GM19438 (cell line): ENCODE measurements around the gene PPIB.

Experiments used
- ATAC-seq: cut with Tn5 transposase; IDR thresholded peaks from one replicate; pipeline ENCODE4 v1.9.1; 2021; ENCODE audit warnings: low read depth; ENCODE audit not compliant: unreplicated experiment

Gene PPIB

DNA sequence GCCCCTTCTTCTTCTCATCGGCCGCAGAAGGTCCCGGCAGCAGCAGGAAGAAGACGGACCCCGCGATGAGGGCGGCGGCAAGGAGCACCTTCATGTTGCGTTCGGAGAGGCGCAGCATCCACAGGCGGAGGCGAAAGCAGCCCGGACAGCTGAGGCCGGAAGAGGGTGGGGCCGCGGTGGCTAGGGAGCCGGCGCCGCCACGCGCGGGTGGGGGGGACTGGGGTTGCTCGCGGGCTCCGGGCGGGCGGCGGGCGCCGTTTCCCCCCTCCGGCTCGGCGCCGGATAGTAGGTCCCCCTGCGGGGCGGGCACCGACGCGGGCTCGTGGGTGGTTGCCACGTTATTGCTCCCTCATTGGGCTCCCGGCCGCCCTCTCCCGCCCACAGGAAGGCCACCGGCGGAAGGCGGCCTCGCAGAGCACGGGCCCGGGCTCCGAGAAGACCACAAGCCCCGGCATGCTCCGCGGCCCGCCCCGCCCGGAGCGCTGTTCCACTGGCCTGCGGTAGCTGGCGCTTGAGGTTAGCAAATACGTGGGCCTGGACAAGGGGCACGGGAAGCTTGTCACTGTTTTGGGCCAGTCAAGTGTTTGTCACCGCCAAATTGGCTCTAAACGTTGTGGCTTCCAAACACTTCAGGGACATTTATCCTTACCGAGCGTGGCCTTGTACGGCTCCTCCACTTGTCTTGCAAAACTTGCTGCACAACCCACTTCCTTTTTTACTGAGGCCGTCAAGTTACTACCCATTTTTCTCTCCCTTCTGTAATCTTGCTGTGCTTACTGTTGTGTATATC, at the start of gene PPIB:
PPIB (minus strand) TSS at position 154 of the 790 bp plus-strand sequence; CDS start at position 118, 36 bp downstream.
- peak; percentile 87 for ATAC-seq

- ATAC-seq = no peak
Observed at GRCh38 chr15:64211696-64212095, 48.9 kb upstream of the PPIB start.

DNA sequence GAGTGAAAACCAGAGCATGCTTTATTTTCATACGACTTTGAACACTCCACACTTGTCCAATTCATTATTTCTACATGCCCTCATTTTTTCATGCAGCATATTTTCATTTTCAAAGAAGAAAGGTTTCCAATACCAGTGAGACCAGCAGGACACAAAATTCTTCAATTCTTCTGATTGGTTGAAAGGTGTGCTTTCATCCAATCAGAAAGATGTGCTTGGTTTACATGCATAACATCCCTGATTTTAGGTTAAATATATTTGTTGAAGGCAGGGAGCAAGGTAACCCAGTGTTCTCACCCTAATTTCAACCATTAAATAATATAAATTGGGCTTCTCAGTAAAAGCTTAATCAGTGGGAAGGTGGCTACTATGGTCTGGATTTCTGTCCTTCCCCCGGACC, 47.5 kb upstream of the PPIB start:
- no peak for ATAC-seq

DNA sequence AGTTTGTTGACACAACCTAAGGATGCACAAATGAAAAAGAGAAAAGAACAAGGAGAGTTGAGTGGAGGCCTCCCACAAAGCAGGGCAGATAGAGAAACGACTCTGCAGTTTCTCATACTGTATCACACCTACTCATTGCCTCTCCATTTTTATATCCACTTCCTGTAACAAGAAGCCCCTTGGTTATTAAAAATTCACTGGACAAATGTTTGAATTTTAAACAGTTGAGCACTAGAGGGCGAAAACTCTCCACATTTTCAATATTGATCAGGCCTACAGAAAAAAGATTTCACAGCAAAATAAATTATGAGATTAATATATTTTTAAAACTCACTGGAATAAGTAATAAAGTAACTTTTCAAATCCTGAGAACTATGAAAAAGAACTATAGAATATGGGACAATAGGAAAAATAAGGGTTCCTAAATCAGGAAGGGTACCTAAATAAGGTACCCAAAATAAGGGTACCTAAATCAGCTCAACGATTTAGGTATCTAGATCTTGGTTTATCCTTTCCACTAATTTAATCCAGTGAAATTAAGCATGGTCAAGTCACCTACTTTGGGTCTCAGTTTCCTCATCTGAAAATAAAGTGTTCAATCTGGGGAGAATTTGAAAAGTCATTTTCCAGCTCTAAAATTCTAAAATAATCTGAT, 47.0 kb upstream of the PPIB start:
- ATAC-seq = no peak

DNA sequence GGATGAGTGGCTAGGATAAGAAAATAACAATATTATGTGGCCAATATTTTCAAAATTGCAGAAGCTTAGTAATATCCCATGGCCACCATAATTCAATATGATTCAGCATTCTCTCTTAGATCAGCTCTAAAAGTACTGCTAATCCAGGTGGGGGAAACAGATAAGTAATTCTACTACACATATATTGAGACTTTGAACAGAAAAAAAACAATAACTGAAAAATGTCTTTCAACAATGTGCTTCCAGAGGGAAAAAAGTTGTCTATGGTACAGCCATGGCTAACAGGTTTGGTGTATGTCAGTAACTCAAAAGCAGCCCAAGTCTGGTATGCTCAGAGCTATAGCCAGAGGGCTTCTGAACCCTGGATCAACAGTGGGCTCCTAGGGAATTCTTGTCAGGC, 42.4 kb upstream of the PPIB start:
- ATAC-seq = no peak

DNA sequence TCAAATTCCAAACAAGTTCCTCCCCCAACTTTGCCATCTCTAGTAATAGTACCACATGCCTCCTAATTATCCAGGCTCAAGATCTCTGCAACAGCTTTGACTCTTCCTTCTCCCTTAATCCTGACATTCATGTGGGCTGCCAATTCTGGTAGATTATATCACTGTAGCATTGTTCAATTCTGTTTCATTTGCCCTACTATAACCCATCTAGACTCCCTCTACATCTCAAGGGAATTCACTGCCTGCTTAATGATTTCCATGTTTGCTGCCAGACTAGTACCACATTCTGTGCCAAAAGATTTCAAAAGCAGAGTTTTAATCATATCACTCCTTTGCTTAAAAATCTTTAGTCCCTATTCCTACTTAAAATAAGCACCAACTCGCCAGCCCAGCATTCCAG, 34.6 kb upstream of the PPIB start:
- no peak for ATAC-seq

DNA sequence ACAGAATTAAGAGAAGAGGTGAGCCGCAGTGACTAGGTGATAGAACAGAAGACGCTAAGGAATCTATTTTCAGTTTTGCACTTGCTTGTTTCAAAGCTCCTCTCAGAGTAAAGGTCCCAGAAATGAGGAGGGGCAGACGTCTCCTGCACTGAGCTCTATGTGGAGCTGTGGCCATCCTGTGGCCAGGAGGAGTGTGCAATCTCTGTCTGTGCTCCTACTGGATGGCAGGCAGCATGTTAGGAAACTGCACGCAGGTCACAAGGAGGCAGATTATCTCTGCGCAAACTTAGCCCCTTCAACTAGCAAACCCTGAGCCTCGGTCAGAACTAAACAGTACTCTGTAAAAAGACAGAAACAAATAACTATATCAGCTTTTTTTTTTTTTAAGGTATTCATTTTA, 31.1 kb upstream of the PPIB start:
- ATAC-seq = no peak

DNA sequence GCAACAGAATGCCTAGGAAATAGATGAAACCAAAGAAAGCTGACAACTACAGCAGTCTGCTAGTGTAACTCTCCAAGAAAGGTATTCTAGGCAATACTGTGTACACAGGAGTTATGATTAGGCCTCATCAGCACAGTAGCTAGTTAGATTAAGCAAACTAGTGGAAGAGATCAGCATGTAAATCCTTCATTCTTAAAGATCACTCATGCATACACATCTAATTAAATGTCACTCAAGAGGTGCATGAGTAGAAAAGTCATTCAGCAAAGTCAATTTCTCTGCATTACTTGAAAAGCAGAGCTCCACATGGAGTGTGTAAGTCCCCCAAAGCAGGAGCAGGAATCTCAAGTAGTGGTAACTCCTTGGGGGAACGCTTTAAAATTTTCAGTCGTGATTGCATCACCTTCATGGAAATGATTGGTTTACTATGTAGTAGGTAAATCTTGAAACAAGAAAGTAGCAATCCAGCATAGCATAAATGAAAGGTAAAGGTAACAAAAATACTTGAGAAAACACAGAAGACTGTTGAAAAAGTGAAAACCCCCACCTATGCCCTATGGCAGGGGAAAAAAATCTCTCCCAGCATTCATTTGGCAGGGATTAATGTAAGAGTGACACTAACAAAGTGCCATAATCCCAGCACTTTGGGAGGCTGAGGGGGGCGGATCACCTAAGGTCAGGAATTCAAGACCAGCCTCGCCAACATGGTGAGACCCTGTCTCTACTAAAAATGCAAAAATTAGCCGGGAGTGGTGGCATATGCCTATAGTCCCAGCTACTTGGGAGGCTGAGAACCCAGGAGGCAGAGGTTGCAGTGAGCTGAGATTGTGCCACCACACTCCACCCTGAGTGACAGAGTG, 29.4 kb upstream of the PPIB start:
- ATAC-seq = no peak

DNA sequence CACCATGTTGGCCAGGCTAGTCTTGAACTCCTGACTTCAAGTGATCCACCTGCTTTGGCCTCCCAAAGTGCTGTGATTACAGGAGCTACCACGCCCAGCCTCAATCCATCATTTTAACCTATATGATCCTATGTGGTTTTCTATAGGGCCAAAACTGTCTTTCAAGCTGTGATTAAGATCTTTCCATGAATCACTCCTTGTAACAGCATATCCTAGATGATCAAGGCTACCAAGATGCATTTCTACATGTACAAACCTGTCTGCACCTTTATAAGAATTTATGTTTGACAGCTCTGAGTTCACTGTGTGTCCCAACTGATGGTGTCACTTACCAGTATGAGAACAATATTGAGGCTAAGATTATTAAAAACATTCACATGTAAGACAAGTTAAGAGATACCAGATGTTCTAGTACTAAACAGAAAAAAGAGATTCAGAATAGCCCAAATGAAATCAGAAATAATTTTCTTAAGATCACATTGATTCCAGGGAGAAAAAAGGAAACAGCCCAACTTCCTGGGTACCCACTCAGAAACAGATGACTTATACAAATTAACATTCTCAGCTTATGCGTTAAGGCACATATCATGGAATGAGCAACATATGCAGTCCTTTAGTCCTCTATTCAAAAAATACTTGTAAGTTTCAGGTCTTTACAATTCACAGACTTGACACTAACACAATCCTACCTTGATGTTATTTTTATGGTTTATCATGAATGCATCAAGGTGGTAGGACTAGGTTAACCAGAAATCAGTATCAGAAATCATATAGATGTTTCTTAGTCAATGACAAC, 24.8 kb upstream of the PPIB start:
- no peak for ATAC-seq

GRCh38 chr15:64185146-64185911, 22.5 kb upstream of the PPIB start:
- ATAC-seq = no peak

DNA sequence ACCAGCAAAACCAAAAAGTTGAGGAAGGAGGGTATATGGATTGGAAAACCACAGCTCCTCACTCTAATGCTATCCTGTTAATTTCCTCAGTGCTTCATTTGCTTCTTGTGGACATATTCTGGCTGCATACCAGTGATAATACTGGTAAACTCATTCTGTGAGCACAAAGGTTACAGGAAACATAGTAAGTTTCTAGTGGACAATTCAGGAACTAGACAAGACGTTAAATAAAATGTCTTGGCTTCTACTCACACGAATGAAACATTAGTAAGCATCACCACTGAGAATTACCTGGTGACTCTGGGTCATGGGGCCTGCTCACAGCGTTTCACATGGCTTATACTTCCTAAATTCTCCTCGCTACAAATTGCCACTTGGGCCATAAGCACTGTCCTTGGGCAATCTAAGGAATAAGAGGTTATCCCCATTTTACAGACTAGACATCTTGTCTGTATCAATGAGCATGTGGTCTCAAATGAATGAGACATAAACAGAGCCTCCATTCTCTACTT, 20.1 kb upstream of the PPIB start:
- no peak for ATAC-seq

- ATAC-seq = no peak
Observed at GRCh38 chr15:64180235-64180824, 17.5 kb upstream of the PPIB start.

- no peak for ATAC-seq
Observed at GRCh38 chr15:64166102-64166890, 3.5 kb upstream of the PPIB start.

- no peak for ATAC-seq
Observed at GRCh38 chr15:64164436-64164835, 1.6 kb upstream of the PPIB start.

GRCh38 chr15:64163659-64164362, 989 bp upstream of the PPIB start:
- peak; percentile 7 for ATAC-seq

DNA sequence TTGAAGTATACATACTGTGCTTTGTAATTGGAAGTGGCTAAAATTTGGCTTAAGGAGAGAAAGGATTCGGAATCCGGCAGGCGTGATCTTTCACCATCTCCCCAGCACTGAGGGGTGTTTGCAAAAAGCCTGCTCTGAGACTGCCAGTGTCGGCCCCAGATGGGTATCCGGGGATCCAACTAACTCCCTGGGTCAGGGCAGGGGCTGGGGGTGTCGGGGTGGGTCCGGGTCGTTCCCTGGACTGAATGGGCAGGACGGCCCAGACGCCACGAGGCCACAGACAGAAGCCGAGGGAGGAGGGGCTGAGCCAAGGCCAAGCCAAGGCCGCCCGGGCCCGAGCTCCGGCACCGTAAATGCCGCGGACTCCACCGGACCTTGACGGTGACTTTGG, 349 bp downstream of the PPIB start:
- ATAC-seq = peak; percentile 17

GRCh38 chr15:64161688-64162477, 939 bp downstream of the PPIB start:
- no peak for ATAC-seq
